Measurements from ENCODE around the gene EYS.

EYS gene

DNA sequence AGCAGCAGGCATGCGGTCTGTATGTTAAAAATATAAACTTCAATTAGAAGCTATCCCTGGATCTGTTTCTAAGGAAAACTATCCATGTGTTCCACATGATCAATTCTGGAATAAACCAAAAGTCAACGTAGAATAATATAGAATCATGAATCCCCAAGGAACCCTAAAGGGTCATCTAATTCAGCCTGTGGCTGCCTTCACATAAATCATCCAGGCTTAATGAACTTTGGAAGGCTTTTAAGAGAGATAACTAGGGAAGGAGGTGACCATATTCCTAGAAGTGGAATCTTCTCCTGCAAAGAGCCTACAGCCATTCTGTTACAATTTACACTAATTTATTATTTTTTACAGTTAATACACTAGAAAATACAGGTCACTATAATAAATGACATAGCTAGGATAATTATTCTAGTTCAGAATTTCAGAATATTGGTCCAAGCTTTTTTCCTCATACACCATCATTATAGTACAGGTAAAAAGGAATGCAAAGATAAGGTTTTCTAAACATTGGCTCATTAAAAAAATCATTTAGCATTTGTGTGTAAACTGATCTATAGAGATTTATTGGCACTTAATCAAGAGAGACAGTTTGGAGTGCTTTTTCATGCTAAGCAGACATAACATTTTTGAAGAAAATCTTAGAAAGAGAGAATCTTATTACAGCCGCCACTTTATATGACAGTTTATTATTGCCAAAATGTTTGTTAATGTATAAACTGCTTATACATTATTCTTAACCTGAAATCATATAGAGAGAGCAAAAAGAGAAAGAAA is 1220.3 kb downstream of the EYS start:
- DNase-seq (ENCODE audit: low read depth): no peak
- TF ChIP-seq, protein P1, sequence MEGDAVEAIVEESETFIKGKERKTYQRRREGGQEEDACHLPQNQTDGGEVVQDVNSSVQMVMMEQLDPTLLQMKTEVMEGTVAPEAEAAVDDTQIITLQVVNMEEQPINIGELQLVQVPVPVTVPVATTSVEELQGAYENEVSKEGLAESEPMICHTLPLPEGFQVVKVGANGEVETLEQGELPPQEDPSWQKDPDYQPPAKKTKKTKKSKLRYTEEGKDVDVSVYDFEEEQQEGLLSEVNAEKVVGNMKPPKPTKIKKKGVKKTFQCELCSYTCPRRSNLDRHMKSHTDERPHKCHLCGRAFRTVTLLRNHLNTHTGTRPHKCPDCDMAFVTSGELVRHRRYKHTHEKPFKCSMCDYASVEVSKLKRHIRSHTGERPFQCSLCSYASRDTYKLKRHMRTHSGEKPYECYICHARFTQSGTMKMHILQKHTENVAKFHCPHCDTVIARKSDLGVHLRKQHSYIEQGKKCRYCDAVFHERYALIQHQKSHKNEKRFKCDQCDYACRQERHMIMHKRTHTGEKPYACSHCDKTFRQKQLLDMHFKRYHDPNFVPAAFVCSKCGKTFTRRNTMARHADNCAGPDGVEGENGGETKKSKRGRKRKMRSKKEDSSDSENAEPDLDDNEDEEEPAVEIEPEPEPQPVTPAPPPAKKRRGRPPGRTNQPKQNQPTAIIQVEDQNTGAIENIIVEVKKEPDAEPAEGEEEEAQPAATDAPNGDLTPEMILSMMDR (IDR thresholded peaks at IDR 0.05; ENCODE audit: low read depth, low read length): no peak
- TF ChIP-seq POLR2A (IDR thresholded peaks at IDR 0.05; ENCODE audit: extremely low read depth, insufficient read length) (no peak), MYC (IDR thresholded peaks at IDR 0.05; ENCODE audit: low read depth, low read length) (no peak)
- TF ChIP-seq, protein P2, sequence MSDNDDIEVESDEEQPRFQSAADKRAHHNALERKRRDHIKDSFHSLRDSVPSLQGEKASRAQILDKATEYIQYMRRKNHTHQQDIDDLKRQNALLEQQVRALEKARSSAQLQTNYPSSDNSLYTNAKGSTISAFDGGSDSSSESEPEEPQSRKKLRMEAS (IDR thresholded peaks at IDR 0.05; ENCODE audit: low read depth, low read length): no peak

DNA sequence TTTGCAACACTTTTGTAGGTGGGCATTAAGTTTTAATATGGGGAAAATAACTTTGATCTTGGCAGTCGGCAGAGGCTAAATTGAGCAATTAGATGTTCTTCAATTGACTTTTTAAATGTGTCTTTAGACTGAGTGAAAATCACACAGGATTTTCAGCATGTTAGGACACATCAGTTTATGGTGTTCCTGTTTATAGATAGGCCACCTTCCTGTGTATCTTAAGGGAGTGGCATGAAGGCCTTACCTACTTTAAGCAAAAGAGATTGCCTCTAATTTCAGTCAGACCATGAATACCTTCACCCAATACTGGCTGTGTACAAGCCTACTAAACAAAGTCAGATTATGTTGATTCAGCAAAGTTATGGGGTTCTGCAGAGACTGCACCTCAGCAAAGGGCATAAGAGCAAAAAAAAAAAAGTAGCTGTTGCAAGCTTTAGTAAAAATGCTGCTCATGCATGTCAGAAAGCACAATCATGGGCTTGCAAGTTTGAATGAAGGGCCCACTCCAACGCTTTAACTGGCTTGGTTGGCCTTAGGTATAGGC is 1223.0 kb downstream of the EYS start:
- no peak for DNase-seq (ENCODE audit: low read depth)
- no peak for TF ChIP-seq MYC (IDR thresholded peaks at IDR 0.05; ENCODE audit: low read depth, low read length)
- TF ChIP-seq POLR2A (IDR thresholded peaks at IDR 0.05; ENCODE audit: extremely low read depth, insufficient read length): no peak
- TF ChIP-seq, protein P2 (IDR thresholded peaks at IDR 0.05; ENCODE audit: low read depth, low read length): no peak
- TF ChIP-seq, protein P1 (IDR thresholded peaks at IDR 0.05; ENCODE audit: low read depth, low read length): no peak
- H3K4me3 ChIP-seq (ENCODE audit: low read depth, low read length): no peak overlapping the region

More for the DNA sequence above, 1220.3 kb downstream of the EYS start:
- H3K4me3 ChIP-seq (ENCODE audit: low read depth, low read length): no peak overlapping the region

DNA sequence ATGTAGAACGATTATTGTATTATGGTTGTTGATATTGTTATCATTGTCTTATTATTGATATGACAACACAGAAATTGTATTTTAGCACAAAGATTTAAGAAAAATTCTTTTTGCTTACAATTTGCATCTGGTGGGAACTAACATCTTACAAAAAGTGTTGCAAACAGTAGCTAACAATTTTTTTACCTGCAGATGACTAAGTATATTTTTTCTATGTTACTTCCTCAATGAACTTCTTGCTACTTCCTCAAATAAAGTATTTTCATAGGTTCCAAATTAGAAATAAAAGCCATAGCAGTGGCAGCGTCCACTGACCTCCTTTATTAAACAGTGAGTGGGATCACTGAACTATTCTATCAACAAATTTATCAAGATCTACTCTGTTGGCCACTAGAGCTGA is 1224.4 kb downstream of the EYS start:
- no peak for TF ChIP-seq MYC (IDR thresholded peaks at IDR 0.05; ENCODE audit: low read depth, low read length)
- TF ChIP-seq POLR2A (IDR thresholded peaks at IDR 0.05; ENCODE audit: extremely low read depth, insufficient read length): no peak
- TF ChIP-seq, protein P2 (IDR thresholded peaks at IDR 0.05; ENCODE audit: low read depth, low read length): no peak
- TF ChIP-seq, protein P1 (IDR thresholded peaks at IDR 0.05; ENCODE audit: low read depth, low read length): no peak
- no peak for DNase-seq (ENCODE audit: low read depth)
- H3K4me3 ChIP-seq (ENCODE audit: low read depth, low read length): no peak overlapping the region

DNA sequence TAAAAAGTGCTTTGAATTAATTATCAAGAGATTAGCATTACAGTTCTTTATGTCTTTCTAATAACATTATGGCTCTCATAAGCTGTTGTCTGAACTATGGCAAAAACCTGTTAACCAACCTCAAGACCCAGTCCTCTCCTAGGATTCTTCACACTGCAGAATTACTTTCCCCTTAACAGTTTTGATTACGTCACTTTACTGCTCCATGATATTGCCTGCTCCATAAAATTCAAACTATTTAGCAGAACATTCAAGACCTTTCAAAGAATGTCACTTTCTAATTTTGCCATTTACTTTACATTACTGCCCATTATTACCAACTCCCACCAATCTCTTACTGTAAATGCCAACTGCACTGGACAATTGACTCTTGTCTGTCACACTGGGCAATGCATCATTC is 1227.9 kb downstream of the EYS start:
- TF ChIP-seq, protein P2 (IDR thresholded peaks at IDR 0.05; ENCODE audit: low read depth, low read length): no peak
- TF ChIP-seq, protein P1 (IDR thresholded peaks at IDR 0.05; ENCODE audit: low read depth, low read length): no peak
- TF ChIP-seq MYC (IDR thresholded peaks at IDR 0.05; ENCODE audit: low read depth, low read length) (no peak), POLR2A (IDR thresholded peaks at IDR 0.05; ENCODE audit: extremely low read depth, insufficient read length) (no peak)
- no peak overlapping the region for H3K4me3 ChIP-seq (ENCODE audit: low read depth, low read length)
- no peak for DNase-seq (ENCODE audit: low read depth)

DNA sequence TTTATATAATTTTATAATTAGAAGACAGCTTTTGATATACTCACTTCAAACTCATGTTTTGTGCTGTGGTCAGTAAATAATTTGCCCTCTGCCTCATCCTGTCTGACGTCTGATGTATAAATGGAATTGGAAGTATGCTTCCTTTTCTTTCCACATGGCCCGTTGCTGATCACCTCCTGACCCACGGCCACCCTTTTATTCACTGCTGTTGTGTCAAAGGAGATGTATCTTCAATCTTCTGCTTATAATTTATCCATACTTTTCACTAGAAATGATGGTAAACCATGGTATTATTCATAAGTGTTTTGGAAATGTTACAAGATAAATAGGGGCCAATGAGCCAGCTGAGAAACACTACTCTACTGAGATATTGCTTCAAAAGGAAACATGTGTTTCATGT is 1229.6 kb downstream of the EYS start:
- DNase-seq (ENCODE audit: low read depth): no peak
- H3K4me3 ChIP-seq (ENCODE audit: low read depth, low read length): no peak overlapping the region
- TF ChIP-seq POLR2A (IDR thresholded peaks at IDR 0.05; ENCODE audit: extremely low read depth, insufficient read length): no peak

DNA sequence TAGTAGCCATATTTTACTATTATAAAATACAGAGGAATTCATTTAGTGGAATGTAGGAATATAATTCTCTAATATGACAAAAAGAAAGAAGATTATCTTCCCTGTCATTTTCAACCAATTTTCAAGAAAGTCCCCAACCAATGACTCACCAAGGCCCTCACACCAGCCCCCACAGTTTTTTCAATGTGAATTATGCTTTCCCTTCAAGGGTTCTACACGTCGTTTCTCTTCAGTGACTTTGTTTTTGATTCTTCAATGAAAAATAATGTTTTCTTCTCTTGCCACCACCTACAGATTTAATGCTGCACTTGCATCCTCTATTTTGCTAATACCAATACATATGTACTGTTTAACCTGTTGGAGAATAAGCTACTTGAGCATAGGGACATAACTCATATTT is 1230.1 kb downstream of the EYS start:
- H3K4me3 ChIP-seq (ENCODE audit: low read depth, low read length): no peak overlapping the region
- TF ChIP-seq, protein P2 (IDR thresholded peaks at IDR 0.05; ENCODE audit: low read depth, low read length): no peak
- TF ChIP-seq, protein P1 (IDR thresholded peaks at IDR 0.05; ENCODE audit: low read depth, low read length): no peak
- no peak for TF ChIP-seq POLR2A (IDR thresholded peaks at IDR 0.05; ENCODE audit: extremely low read depth, insufficient read length)
- TF ChIP-seq MYC (IDR thresholded peaks at IDR 0.05; ENCODE audit: low read depth, low read length): no peak

More for the DNA sequence above, 1230.1 kb downstream of the EYS start:
- DNase-seq (ENCODE audit: low read depth): no peak
